ENCODE data around the gene MPLKIP.

DNA sequence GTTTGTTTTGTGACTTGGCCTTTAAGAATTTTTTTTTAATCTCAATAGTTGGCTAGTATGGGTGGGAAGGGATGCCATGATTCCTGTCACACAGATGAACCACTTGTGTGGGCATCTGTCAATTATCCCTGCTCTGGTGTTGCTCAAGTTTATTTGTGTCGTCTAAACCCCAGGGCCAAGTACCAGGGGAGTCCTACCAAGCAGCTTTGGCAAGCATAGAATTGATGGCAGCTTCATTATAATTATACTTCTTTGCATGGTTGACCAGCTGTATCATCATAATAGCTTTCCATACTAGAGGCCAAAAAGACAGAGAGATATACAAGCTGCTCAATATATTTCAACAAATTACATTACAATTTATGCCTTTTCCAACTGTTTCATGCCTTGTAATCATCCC, 30.8 kb upstream of the MPLKIP start:
- TF ChIP-seq, protein P1, sequence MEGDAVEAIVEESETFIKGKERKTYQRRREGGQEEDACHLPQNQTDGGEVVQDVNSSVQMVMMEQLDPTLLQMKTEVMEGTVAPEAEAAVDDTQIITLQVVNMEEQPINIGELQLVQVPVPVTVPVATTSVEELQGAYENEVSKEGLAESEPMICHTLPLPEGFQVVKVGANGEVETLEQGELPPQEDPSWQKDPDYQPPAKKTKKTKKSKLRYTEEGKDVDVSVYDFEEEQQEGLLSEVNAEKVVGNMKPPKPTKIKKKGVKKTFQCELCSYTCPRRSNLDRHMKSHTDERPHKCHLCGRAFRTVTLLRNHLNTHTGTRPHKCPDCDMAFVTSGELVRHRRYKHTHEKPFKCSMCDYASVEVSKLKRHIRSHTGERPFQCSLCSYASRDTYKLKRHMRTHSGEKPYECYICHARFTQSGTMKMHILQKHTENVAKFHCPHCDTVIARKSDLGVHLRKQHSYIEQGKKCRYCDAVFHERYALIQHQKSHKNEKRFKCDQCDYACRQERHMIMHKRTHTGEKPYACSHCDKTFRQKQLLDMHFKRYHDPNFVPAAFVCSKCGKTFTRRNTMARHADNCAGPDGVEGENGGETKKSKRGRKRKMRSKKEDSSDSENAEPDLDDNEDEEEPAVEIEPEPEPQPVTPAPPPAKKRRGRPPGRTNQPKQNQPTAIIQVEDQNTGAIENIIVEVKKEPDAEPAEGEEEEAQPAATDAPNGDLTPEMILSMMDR (conservative IDR thresholded peaks at IDR 0.05 in 1 of 2, IDR thresholded peaks at IDR 0.05 in 1 of 2; ENCODE audit: low read depth in 1 of 2, low read length in 2 of 2): no peak
- TF ChIP-seq EZH2 (IDR thresholded peaks at IDR 0.05; ENCODE audit: low read length, missing control alignments): no peak

Measured in fibroblast of lung (primary cell).